K562 (cell line): ENCODE data around the gene SLC30A1. TPM values are rescaled to one million over a fixed set of nuclear protein-coding genes. Genes with fewer than 3 reads are reported as not detected.

Experiments used
- ATAC-seq: fragments of 200-7000 bp; cut with Tn5 transposase; 3 replicates; pipeline ENCODE4 v1.9.1; 2020; ENCODE audit warnings: moderate library complexity
- BruUV-seq: library from RNA; stranded (reverse); fragments of 400-500 nt; replicated peaks from 2 replicates; lab custom pipeline; 2021; lab: Mats Ljungman, UMichigan
- CTCF ChIA-PET: fragments of 300-600 bp; formaldehyde crosslinking; extraction: SDS; loops from one replicate; lab custom pipeline; 2021; ENCODE audit warnings: low intra/inter-chr PET ratio; lab: Yijun Ruan, JAX
- POLR2A ChIA-PET: fragments of 300-600, 350-650 bp; sonication (Branson Sonifier 250); formaldehyde crosslinking; extraction: SDS; loops from one replicate; lab custom pipeline; 2021; ENCODE audit warnings: antibody characterized with exemption, inconsistent platforms; lab: Yijun Ruan, JAX
- DNase-seq, 4 experiments: peaks; one replicate each; pipeline versions ENCODE4 v3.0.0 to v3.0.0-alpha.2; 2011 to 2018; ENCODE audit warnings: low spot score in 3 of 4, mixed read lengths in 3 of 4; ENCODE audit errors: extremely low read depth in 1 of 4
- FAIRE-seq: peaks from 2 replicates; lab custom pipeline; 2011; peaks lifted over from hg19 to GRCh38; lab: Jason Lieb, UNC
- H2AFZ ChIP-seq: 2 replicates; pipeline ENCODE4 v1.6.0; 2011; ENCODE audit warnings: low read depth, low read length, control low read depth, inconsistent platforms
- H3K27ac ChIP-seq: fragments of 200-600 bp; 3 replicates; pipeline ENCODE4 v1.8.0; 2011; ENCODE audit warnings: low read depth, mild to moderate bottlenecking, control low read depth, inconsistent platforms, low read length, moderate library complexity, mixed read lengths; ENCODE audit errors: extremely low read depth
- H3K27me3 ChIP-seq, 2 experiments: fragments of 300-600 bp in 1 of 2; 2 replicates in 1 of 2; 3 replicates in 1 of 2; pipeline versions ENCODE4 v1.6.0 to v1.8.0; 2011; ENCODE audit warnings: inconsistent platforms in 2 of 2, low read length in 2 of 2, mild to moderate bottlenecking in 1 of 2, mixed read lengths in 1 of 2, moderate library complexity in 1 of 2; ENCODE audit not compliant: control insufficient read depth in 2 of 2, insufficient read depth in 2 of 2
- H3K36me3 ChIP-seq: fragments of 300-600 bp; 3 replicates; pipeline ENCODE4 v1.8.0; 2011; ENCODE audit warnings: mild to moderate bottlenecking, low read length, inconsistent platforms; ENCODE audit not compliant: control insufficient read depth, insufficient read depth
- H3K4me1 ChIP-seq, 2 experiments: fragments of 200-600 bp in 1 of 2; replicated peaks in 1 of 2; 2 replicates in 1 of 2; 3 replicates in 1 of 2; pipeline versions ENCODE4 v1.5.1 to v1.8.0; 2011; ENCODE audit warnings: inconsistent platforms in 2 of 2, low read length in 2 of 2, mild to moderate bottlenecking in 1 of 2, mixed read lengths in 1 of 2, moderate library complexity in 1 of 2; ENCODE audit not compliant: control insufficient read depth in 2 of 2, insufficient read depth in 2 of 2
- H3K4me2 ChIP-seq: 2 replicates; pipeline ENCODE4 v1.6.1; 2011; ENCODE audit warnings: low read length, control low read depth, inconsistent platforms, mixed read lengths; ENCODE audit not compliant: insufficient read depth
- H3K4me3 ChIP-seq: fragments of 200-600 bp; sonication (generic), shearing (Covaris generic); 2 replicates; pipeline ENCODE4 v1.5.1; 2016; ENCODE audit warnings: control low read depth, inconsistent platforms
- H3K79me2 ChIP-seq: fragments of 200-600 bp; 3 replicates; pipeline ENCODE4 v1.8.0; 2011; ENCODE audit warnings: low read length, inconsistent platforms; ENCODE audit not compliant: control insufficient read depth, insufficient read depth
- H3K9ac ChIP-seq, 2 experiments: 2 replicates each; pipeline versions ENCODE4 v1.6.0 to v1.6.1; 2011; ENCODE audit warnings: low read depth in 2 of 2, low read length in 2 of 2, control low read depth in 1 of 2, inconsistent platforms in 1 of 2, mild to moderate bottlenecking in 1 of 2, mixed read lengths in 1 of 2; ENCODE audit not compliant: insufficient read depth in 1 of 2
- H3K9me1 ChIP-seq: one replicate; pipeline ENCODE4 v1.6.0; 2011; ENCODE audit warnings: inconsistent platforms, mild to moderate bottlenecking, low read length, moderate library complexity; ENCODE audit not compliant: control insufficient read depth, insufficient read depth
- H3K9me3 ChIP-seq: replicated peaks from 2 replicates; pipeline ENCODE4 v1.5.1; 2011; ENCODE audit warnings: low read depth, low read length, inconsistent platforms; ENCODE audit not compliant: control insufficient read depth, insufficient read depth
- H4K20me1 ChIP-seq: replicated peaks from 2 replicates; pipeline ENCODE4 v1.6.1; 2011; ENCODE audit warnings: low read length, inconsistent platforms, mixed read lengths; ENCODE audit not compliant: control insufficient read depth, insufficient read depth
- ARID2 ChIP-seq: fragments of 450-650 bp; IDR thresholded peaks from 2 replicates; pipeline ENCODE4 v1.6.1; 2017; ENCODE audit warnings: antibody characterized with exemption, mild to moderate bottlenecking
- CEBPB ChIP-seq: fragments of 450-650 bp; IDR thresholded peaks from 2 replicates; pipeline ENCODE4 v1.6.1; 2016; ENCODE audit warnings: missing genetic modification characterization, missing compliant biosample characterization
- CEBPG ChIP-seq, 3 experiments: fragments of 200-800 bp in 1 of 3; sonication (Bioruptor generic) in 1 of 3; sonication (generic) in 1 of 3; formaldehyde crosslinking in 1 of 3; IDR thresholded peaks in 2 of 3; conservative IDR thresholded peaks in 1 of 3; 2 replicates each; pipeline versions ENCODE4 v1.6.1 to v1.8.0; 2016 to 2022; ENCODE audit warnings: missing compliant biosample characterization in 2 of 3, missing genetic modification characterization in 2 of 3, mild to moderate bottlenecking in 1 of 3, missing genetic modification reagents in 1 of 3
- FOXA1 ChIP-seq: fragments of 450-650 bp; IDR thresholded peaks from 2 replicates; pipeline ENCODE4 v1.6.1; 2016; ENCODE audit warnings: mild to moderate bottlenecking, borderline replicate concordance
- HNRNPH1 ChIP-seq: fragments of 200-400 bp; formaldehyde crosslinking; optimal IDR thresholded peaks from 2 replicates; pipeline ENCODE3; 2017; ENCODE audit warnings: low read depth, mild to moderate bottlenecking, low read length, moderate library complexity
- HNRNPK ChIP-seq: fragments of 200-400 bp; formaldehyde crosslinking; IDR thresholded peaks from one replicate; pipeline ENCODE4 v1.6.1; 2018; ENCODE audit warnings: mild to moderate bottlenecking, low read depth, low read length; ENCODE audit not compliant: poor library complexity, severe bottlenecking
- HOXB6 ChIP-seq: fragments of 250-450 bp; sonication (Bioruptor Pico); IDR thresholded peaks from 2 replicates; pipeline ENCODE4 v1.5.1; 2022; ENCODE audit warnings: mild to moderate bottlenecking, borderline replicate concordance
- MTA2 ChIP-seq: fragments of 450-650 bp; IDR thresholded peaks from 2 replicates; pipeline ENCODE4 v1.6.1; 2016; ENCODE audit warnings: low read depth
- NCOA1 ChIP-seq: fragments of 450-650 bp; IDR thresholded peaks from 2 replicates; pipeline ENCODE4 v1.6.1; 2016; ENCODE audit warnings: low read depth
- POLR2AphosphoS5 ChIP-seq: IDR thresholded peaks from 2 replicates; pipeline ENCODE4 v1.6.1; 2011; ENCODE audit warnings: mild to moderate bottlenecking, low read depth, low read length, moderate library complexity; ENCODE audit not compliant: control insufficient read depth, insufficient read depth
- YBX1 ChIP-seq: fragments of 450-650 bp; IDR thresholded peaks from 2 replicates; pipeline ENCODE4 v1.7.1; 2016; ENCODE audit warnings: mild to moderate bottlenecking
- ZBTB17 ChIP-seq: fragments of 450-650 bp; formaldehyde crosslinking; IDR thresholded peaks from 2 replicates; pipeline ENCODE4 v1.4.0; 2020; ENCODE audit warnings: mild to moderate bottlenecking
- ZNF354B ChIP-seq: fragments of 250-450 bp; sonication (Bioruptor Pico); IDR thresholded peaks from 2 replicates; pipeline ENCODE4 v1.4.0; 2020
- WGBS: fragments of 100-300 bp; shearing (Covaris generic); methylation state at CpG from one replicate; pipeline ENCODE4 v1.1.6; 2016; ENCODE audit warnings: low coverage, mixed read lengths; ENCODE audit not compliant: insufficient coverage; ENCODE audit errors: missing lambda C conversion rate; 5-methylcytosine and 5-hydroxymethylcytosine counted together
- in situ Hi-C: fragments of 300-500 bp; cut with MboI; formaldehyde crosslinking; loops from 4 replicates; pipeline ENCODE4 v1.15.0; 2018; ENCODE audit warnings: inconsistent platforms, mixed read lengths
- intact Hi-C: fragments of 100-400 bp; cut with micrococcal nuclease; formaldehyde crosslinking; loops from 2 replicates; pipeline ENCODE4 v1.14.2; 2022
- polyA plus RNA-seq, 8 experiments: library from polyadenylated mRNA; depleted of rRNA in 4 of 8; stranded (reverse) in 5 of 8; unstranded in 3 of 8; fragments of >200 nt; fragmentation: Nextera tagmentation in 2 of 8; fragmentation: Illumina TruSeq in 1 of 8; extraction: Ambion mirVana in 2 of 8; extraction: Trizol in 1 of 8; gene quantifications; 2 replicates each; pipeline versions ENCODE4 v1.2.1 to v1.2.3, GENCODE V29; 2011 to 2014; ENCODE audit warnings: inconsistent platforms in 1 of 8, missing spikeins in 1 of 8
- total RNA-seq, 7 experiments: library from RNA; depleted of rRNA in 6 of 7; stranded (reverse); fragments of >200 nt in 6 of 7; fragmentation: Illumina TruSeq in 2 of 7; extraction: Trizol in 2 of 7; gene quantifications; 2 replicates each; pipeline versions ENCODE4 v1.2.1 to v1.2.3, GENCODE V29; 2011 to 2021; ENCODE audit warnings: low replicate concordance in 1 of 7
- TF ChIP-seq, protein P1 (sequence below): sonication (generic); formaldehyde crosslinking; IDR thresholded peaks from 2 replicates; pipeline ENCODE4 v1.8.1; 2022; ENCODE audit warnings: missing genetic modification reagents
- TF ChIP-seq, protein P2 (sequence below): fragments of 450-650 bp; formaldehyde crosslinking; IDR thresholded peaks from 2 replicates; pipeline ENCODE4 v1.4.0; 2020; ENCODE audit warnings: mild to moderate bottlenecking, moderate library complexity

SLC30A1 gene
- total and polyA plus RNA-seq, 9 of the 15 experiments (the other 6 are each of a cell fraction or from before 2014, with no cell fraction given) = 4.1 to 14.4 (median 6.6) TPM

DNA sequence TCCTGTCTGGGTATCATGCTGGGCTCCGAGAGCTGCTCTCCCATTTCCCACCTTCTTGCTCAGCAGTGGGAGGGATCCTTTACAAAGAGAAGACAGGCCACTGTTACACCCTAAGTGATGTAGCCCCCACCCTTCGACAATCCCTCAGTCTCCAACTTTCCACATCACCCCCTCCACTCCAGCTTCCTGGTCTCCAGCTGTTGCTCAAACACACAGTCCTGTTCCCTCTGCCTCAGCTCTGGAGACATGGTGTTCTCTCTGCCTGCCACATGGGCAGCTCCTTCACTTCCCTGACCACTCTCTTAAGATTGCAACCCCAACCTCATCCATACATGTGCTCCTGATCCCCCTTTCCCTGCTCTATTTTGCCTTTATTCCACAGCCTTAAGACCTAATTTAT, 37.7 kb downstream of the SLC30A1 start:
- H3K36me3 ChIP-seq = no peaks in the 10 kb centered on the region
- H2AFZ ChIP-seq = no peak overlapping the region
- H4K20me1 ChIP-seq = no peaks in the 10 kb centered on the region
- ChIA-PET POLR2A (interaction anchor here (1.8 kb wide), 1 partner anchor 14 kb away, joined by 7 read pairs; no protein-coding TSS in a partner anchor), CTCF (no interaction called here)
- in situ Hi-C loops (no loop called here), intact Hi-C loops (no loop called here)
- peaks cover 2% of the 10 kb centered on the region; the same call in 1 of the 2 replicates for H3K9me3 ChIP-seq
- H3K4me1 ChIP-seq = peaks cover 13 to 25% of the 10 kb centered on the region in 2 experiments
- no peak overlapping the region for H3K4me3 ChIP-seq
- TF ChIP-seq FOXA1 (no peak), CEBPB (tag) (no peak), YBX1 (no peak), NCOA1 (no peak), POLR2AphosphoS5 (no peak), ZNF354B (CRISPR knock-in tag) (no peak), ZBTB17 (CRISPR knock-in tag) (no peak), MTA2 (no peak), HOXB6 (CRISPR knock-in tag) (no peak), ARID2 (no peak), HNRNPK (no peak), HNRNPH1 (no peak), CEBPG (CRISPR knock-in tag; IDR thresholded peaks at IDR 0.05) (no peak), CEBPG (tag; conservative IDR thresholded peaks at IDR 0.05 in 1 of 2, IDR thresholded peaks at IDR 0.05 in 1 of 2) (no peak)
- TF ChIP-seq, protein P1, sequence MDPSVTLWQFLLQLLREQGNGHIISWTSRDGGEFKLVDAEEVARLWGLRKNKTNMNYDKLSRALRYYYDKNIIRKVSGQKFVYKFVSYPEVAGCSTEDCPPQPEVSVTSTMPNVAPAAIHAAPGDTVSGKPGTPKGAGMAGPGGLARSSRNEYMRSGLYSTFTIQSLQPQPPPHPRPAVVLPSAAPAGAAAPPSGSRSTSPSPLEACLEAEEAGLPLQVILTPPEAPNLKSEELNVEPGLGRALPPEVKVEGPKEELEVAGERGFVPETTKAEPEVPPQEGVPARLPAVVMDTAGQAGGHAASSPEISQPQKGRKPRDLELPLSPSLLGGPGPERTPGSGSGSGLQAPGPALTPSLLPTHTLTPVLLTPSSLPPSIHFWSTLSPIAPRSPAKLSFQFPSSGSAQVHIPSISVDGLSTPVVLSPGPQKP (CRISPR knock-in tag) = no peak
- TF ChIP-seq, protein P2, sequence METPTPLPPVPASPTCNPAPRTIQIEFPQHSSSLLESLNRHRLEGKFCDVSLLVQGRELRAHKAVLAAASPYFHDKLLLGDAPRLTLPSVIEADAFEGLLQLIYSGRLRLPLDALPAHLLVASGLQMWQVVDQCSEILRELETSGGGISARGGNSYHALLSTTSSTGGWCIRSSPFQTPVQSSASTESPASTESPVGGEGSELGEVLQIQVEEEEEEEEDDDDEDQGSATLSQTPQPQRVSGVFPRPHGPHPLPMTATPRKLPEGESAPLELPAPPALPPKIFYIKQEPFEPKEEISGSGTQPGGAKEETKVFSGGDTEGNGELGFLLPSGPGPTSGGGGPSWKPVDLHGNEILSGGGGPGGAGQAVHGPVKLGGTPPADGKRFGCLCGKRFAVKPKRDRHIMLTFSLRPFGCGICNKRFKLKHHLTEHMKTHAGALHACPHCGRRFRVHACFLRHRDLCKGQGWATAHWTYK (CRISPR knock-in tag) = no peak
- ATAC-seq = no peak
- no peak for DNase-seq
- H3K79me2 ChIP-seq = no peaks in the 10 kb centered on the region
- 56% methylated on average over 2 of the region's 2 CpGs for WGBS
- no peaks in the 10 kb centered on the region for H3K9me1 ChIP-seq
- H3K9ac ChIP-seq = no peak overlapping the region
- no peaks in the 10 kb centered on the region for H3K27me3 ChIP-seq
- BruUV-seq = no TSS peak
- no peak for FAIRE-seq
- no peak overlapping the region for H3K4me2 ChIP-seq
- H3K27ac ChIP-seq = no peak overlapping the region
